HL-60/S4 treated with phorbol 12-myristate 13-acetate at 8.2 ng/mL for 4 days and 3 days (cell line): ENCODE measurements around the gene CLIC3.

Experiments
- in situ Hi-C: fragments of 300-500 bp; cut with MboI; formaldehyde crosslinking; loops from 2 replicates; pipeline ENCODE4 v1.15.0; 2022; ENCODE audit warnings: low sequenced_read_pairs

Gene CLIC3

DNA sequence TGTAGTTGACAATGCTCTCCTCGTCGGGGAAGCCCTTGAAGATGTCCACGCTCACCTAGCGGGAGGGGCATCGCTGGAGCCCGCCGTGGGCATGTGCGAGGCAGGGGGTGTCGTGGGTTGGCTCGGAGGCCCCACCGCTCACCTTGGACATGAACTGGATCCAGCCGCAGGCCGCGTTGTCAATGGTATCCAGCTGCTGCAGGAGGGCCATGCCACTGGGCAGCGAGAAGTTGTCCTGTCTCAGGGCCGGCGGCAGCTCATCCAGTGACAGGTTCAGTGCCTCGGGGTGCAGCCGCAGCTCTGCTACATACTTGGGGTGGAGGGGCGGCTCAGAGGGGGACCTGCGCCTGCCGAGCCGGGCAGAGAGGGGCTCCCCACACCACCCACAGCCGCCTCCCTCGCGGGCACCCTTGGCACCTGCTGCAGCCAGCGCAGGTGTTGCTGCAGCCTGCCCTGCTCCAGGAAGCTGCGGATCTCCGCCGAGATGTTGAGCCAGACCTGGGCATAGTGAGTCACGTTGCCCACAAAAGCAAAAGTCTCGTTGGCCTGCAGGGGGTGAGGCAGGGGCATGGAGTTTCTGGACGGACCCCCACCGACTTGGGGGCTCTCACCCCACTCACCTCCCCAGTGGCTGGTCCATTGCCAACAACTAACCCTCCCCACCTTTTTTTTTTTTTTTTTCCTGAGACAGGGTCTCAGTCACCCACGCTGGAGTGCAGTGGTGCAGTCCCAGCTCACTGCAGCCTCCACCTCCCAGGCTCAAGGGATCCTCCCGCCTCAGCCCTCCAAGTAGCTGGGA is 22.6 kb upstream of the CLIC3 start:
- in situ Hi-C loops = no loop called here

DNA sequence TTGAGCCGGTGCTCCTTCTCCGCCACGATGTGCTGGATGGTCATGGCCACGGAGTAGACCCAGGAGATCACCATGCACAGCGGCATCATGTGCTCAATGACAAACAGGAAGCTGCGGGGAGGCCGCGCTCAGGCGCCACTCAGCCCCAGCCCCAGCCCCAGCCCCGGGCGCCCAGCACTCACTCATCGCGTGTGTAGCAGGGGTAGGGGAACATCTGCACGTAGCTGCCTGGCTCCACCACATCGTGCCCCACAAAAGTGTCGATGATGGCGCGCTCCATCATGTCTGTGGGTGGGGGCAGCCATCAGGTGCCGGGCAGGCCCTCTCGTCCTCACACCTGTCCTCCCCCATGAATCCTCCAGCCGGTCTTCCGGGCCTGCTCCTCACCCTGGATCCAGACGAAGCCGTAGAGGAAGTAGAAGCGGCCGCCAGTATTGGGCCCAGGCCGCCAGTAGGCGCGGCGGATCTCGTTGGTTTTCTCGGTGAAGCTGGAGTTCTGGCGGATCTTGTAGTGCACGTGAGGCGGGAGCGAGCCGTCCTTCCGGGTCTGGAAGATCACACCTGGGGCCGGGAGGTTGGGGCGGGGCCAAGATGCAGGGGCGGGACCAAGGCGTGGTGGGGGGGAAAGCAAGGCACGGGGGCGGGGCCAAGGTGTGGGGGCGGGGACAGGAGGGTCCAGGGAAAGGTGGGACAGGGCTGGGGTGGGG is 21.6 kb upstream of the CLIC3 start:
- in situ Hi-C loops = no loop called here

GRCh38 chr9:137017071-137017470 is 20.7 kb upstream of the CLIC3 start:
- in situ Hi-C loops = no loop called here

DNA sequence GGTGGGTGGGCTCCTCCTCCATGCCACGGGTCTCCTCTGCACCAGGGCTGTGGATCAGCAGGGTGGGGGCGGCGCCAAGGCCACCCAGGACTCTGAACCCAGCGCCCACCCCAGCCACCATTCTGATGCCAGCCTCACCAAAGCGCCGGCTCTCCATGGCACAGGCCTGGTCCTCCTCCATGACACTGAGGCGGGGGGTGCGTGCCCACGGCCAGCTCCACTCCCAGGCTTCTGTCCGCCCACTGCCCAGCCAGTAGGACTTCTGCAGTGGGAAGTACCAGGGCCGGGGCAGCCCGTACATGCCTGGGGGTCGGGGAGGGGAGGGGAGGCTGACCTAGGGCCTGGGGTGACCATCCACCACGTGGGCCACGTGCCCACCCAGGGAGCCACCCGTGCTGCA is 20.1 kb upstream of the CLIC3 start:
- in situ Hi-C loops = no loop called here

GRCh38 chr9:137015976-137016375 is 19.6 kb upstream of the CLIC3 start:
- in situ Hi-C loops = no loop called here

DNA sequence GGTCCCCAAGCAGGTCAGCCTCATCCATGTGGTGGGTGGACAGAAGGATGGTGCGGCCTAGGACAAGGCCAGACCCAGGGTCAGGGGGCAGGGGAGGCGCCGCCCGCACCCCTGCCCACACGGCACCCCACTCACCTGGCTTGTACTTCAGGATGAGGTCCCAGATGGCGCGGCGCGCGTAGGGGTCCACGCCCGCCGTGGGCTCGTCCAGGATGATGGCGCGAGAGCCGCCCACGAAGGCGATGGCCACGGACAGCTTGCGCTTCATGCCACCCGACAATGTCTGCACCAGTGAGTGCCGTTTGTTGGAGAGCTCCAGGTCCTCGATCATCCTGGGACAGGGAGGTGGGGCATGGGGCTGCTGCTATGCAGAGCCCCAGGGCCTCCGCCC is 19.2 kb upstream of the CLIC3 start:
- in situ Hi-C loops = no loop called here

GRCh38 chr9:137014776-137015539 is 18.6 kb upstream of the CLIC3 start:
- in situ Hi-C loops = no loop called here

- in situ Hi-C loops = no loop called here
These were observed 17.8 kb upstream of the CLIC3 start for GRCh38 chr9:137014166-137014565.

DNA sequence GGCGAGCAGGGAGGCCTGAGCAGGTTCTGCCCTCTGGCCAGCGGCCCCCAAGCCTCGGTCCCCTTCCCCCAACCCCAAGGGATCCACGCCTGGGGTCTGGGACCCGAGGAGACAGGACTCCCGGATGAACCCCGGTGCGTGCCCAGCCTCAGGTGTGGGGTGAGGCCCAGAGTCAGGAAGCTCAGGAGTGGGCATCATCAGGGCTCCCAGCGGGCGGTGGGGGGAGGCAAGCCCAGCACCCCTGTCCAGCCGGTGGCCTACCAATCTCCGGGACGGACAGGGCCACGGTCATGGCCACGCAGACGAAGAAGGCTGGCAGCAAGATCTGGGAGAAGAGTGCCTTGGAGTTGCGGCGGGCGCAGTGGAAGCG is 17.2 kb upstream of the CLIC3 start:
- in situ Hi-C loops = no loop called here

DNA sequence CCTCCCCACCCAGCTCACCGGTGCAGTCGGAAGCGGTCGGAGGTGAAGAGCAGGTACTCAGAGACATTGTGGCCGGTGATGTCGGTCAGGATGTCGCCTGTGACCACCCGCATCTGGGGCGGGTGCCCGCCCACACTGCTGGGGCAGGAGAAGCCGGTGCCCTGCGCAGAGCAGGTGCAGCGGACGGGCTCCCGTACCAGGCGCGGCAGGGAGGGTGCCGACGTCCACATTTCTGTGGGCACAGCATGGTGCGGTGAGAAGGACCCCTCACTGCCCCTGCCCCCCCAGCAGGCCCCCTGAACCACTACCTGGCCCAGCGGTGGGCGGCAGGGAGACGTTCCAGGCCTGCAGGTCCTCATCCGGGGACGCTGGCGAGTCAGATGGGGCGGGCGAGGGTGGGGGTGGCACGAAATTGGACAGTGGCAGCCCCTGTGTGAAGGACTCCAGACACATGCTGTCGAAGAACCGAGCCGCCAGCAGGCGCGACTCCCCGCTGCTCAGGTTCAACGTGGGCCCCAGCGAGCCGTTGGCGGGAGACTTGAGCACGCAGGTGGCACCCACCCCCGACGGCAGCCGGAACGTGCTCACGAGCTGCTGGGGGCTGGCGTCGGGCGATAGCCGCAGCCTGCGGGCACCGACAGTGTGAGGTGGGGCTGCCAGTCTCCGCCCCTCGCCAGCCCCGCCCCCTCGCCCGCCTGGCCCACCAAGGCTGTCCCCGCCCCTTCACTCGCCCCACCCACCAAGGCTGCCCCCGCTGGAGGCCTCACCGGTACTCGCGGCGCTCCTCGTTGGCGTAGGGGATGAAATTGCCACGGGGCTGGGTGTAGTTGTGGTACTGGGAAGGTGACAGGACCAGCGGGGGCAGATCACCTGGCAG is 16.6 kb upstream of the CLIC3 start:
- in situ Hi-C loops = no loop called here

GRCh38 chr9:137011907-137012675 is 15.7 kb upstream of the CLIC3 start:
- in situ Hi-C loops = no loop called here

DNA sequence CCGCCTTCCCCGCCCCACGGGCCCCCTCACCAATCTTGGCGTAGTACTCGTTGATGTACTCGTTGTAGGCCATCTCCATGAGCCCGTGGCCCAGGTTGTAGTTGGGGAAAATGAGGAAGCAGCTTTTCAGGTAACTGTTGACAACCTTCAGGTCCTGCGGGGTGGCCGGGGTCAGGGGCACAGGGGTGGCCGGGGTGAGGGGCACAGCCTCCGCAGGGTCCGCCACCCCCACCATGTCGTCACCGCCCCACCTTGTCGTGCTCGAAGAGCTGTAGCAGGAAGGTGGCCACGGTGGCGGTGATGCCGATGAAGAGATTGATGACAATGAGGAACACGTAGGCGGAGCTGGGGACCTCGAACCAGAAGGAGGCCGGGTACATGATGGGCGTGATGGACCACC is 14.8 kb upstream of the CLIC3 start:
- in situ Hi-C loops = no loop called here

DNA sequence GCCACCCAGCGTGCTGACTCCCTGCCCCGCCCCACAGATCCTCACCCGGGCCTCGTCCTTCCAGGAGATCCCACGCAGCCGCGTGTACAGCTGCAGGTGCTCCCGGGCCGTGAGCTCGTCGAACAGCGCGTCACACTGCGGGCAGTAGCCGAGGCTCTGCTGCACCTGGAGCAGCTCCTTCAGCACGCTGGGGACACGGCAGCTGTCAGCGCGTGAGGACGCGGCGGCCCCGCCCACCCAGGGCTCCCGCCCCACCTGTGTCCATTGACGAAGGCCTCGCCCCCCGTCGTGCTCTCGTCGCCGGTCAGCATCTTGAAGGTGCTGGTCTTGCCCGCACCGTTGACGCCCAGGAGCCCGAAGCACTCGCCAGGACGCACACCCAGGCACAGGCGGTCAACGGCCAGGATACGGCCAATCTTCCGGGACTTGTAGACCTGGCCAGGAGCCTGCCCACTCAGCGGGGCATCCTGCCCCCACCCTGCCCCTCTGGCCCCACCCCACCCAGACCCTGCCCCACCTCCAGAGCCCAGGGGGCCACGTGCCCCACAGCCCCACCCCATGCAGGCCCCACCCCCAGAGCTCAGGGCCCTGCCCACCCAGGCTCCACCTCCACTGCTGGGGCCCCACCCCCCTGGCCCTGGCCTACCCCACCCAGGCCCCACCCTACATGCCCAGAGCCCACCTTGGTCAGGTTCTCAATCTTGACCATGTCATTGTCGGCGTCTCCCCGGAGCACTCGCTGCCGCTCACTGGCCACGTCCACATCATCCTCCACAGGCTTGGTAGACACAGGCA is 13.8 kb upstream of the CLIC3 start:
- in situ Hi-C loops = no loop called here

DNA sequence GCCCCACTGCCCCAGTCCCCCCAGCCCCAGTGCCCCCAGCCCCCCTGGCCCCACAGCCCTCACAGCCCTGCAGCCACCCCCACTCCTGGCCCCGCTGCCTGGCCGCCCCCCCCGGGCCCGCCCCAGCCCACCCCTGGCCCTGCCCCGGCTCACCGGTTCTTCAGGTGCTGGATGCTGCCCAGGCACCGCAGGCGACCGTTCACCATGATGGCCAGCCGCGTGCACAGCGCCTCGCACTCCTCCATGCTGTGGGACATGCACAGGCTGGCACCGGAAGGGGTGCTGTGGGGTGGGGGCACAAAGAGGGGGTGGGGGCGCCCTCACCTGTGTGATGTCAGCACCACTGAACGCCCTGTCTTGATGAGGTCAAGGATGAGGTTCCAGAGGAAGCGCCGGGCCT is 12.8 kb upstream of the CLIC3 start:
- in situ Hi-C loops = no loop called here

- in situ Hi-C loops = no loop called here
These were observed 11.9 kb upstream of the CLIC3 start for GRCh38 chr9:137008312-137008711.

- in situ Hi-C loops = no loop called here
These were observed 11.5 kb upstream of the CLIC3 start for GRCh38 chr9:137007816-137008270.

GRCh38 chr9:137007108-137007815 is 10.9 kb upstream of the CLIC3 start:
- in situ Hi-C loops = no loop called here

GRCh38 chr9:137006116-137007003 is 10.0 kb upstream of the CLIC3 start:
- in situ Hi-C loops = no loop called here
